HepG2 (cell line): Measurements from ENCODE around the gene SPOPL. TPM values are rescaled to one million over a fixed set of nuclear protein-coding genes. Genes with fewer than 3 reads are reported as not detected.
A peak's percentile ranks its signal among the peaks of the same experiment; 100 is the strongest.

Source experiments
- ATAC-seq: fragments of 200-7000 bp; cut with Tn5 transposase; 3 replicates; pipeline ENCODE4 v1.9.1; 2020; ENCODE audit warnings: mild to moderate bottlenecking, moderate library complexity
- BruUV-seq: library from RNA; stranded (reverse); fragments of 400-500 nt; replicated peaks from 2 replicates; lab custom pipeline; 2021; lab: Mats Ljungman, UMichigan
- CTCF ChIA-PET: fragments of 300-600 bp; formaldehyde crosslinking; extraction: SDS; loops from one replicate; lab custom pipeline; 2021; ENCODE audit warnings: low total read pairs, inconsistent platforms, low intra/inter-chr PET ratio; lab: Yijun Ruan, JAX
- POLR2A ChIA-PET: fragments of 350-600 bp; sonication (Branson Sonifier 250); formaldehyde crosslinking; loops from one replicate; lab custom pipeline; 2020; ENCODE audit warnings: antibody characterized with exemption, inconsistent platforms; lab: Yijun Ruan, JAX
- DNase-seq: peaks from one replicate; pipeline ENCODE4 v3.0.0-alpha.2; 2015; ENCODE audit warnings: low spot score
- FAIRE-seq: peaks from 3 replicates; lab custom pipeline; 2011; peaks lifted over from hg19 to GRCh38; lab: Jason Lieb, UNC
- H2AFZ ChIP-seq: one replicate; pipeline ENCODE4 v1.6.1; 2011; ENCODE audit warnings: low read length, inconsistent platforms
- H3K27ac ChIP-seq: fragments of 300-600 bp; 3 replicates; pipeline ENCODE4 v1.8.0; 2011; ENCODE audit warnings: mixed run types, mild to moderate bottlenecking, mixed read lengths, low read length, inconsistent platforms; ENCODE audit not compliant: insufficient read depth; ENCODE audit errors: extremely low read length
- H3K27me3 ChIP-seq, 2 experiments: fragments of 200-600 bp in 1 of 2; 2 replicates in 1 of 2; 3 replicates in 1 of 2; pipeline versions ENCODE4 v1.6.0 to v1.8.0; 2011; ENCODE audit warnings: low read length in 2 of 2, mild to moderate bottlenecking in 2 of 2, moderate library complexity in 2 of 2, inconsistent platforms in 1 of 2; ENCODE audit not compliant: insufficient read depth in 2 of 2, control insufficient read depth in 1 of 2
- H3K36me3 ChIP-seq, 2 experiments: fragments of 200-600 bp in 1 of 2; replicated peaks in 1 of 2; 2 replicates in 1 of 2; 3 replicates in 1 of 2; pipeline versions ENCODE4 v1.5.1 to v1.8.0; 2011; ENCODE audit warnings: low read length in 2 of 2, inconsistent platforms in 1 of 2; ENCODE audit not compliant: insufficient read depth in 2 of 2, control insufficient read depth in 1 of 2
- H3K4me1 ChIP-seq: 2 replicates; pipeline ENCODE4 v1.5.1; 2012; ENCODE audit warnings: low read length, inconsistent platforms; ENCODE audit not compliant: insufficient read depth
- H3K4me2 ChIP-seq: 2 replicates; pipeline ENCODE4 v1.6.0; 2011; ENCODE audit warnings: low read depth, low read length, inconsistent platforms
- H3K4me3 ChIP-seq, 3 experiments: fragments of 200-600 bp in 1 of 3; sonication (generic), shearing (Covaris generic) in 1 of 3; replicated peaks in 1 of 3; 2 replicates each; pipeline ENCODE4 v1.5.1; 2011 to 2016; ENCODE audit warnings: low read length in 3 of 3, inconsistent platforms in 2 of 3, low read depth in 2 of 3, mild to moderate bottlenecking in 2 of 3, control low read depth in 1 of 3, mixed read lengths in 1 of 3; ENCODE audit not compliant: insufficient read depth in 1 of 3
- H3K79me2 ChIP-seq: one replicate; pipeline ENCODE4 v1.6.1; 2011; ENCODE audit warnings: low read length, inconsistent platforms; ENCODE audit not compliant: insufficient read depth
- H3K9ac ChIP-seq: 2 replicates; pipeline ENCODE4 v1.6.0; 2011; ENCODE audit warnings: mild to moderate bottlenecking, low read depth, low read length, inconsistent platforms; ENCODE audit not compliant: insufficient read depth
- H3K9me3 ChIP-seq: 2 replicates; pipeline ENCODE4 v1.5.1; 2012; ENCODE audit warnings: mild to moderate bottlenecking, low read length
- H4K20me1 ChIP-seq: 2 replicates; pipeline ENCODE4 v1.6.0; 2011; ENCODE audit warnings: inconsistent platforms, mild to moderate bottlenecking, low read length, moderate library complexity; ENCODE audit not compliant: insufficient read depth
- ATF3 ChIP-seq: sonication (generic); formaldehyde crosslinking; IDR thresholded peaks from 2 replicates; pipeline ENCODE4 v1.4.0; 2020; ENCODE audit warnings: missing genetic modification reagents
- CENPX ChIP-seq: sonication (generic); formaldehyde crosslinking; IDR thresholded peaks from 2 replicates; pipeline ENCODE4 v1.9.0; 2021; ENCODE audit warnings: mild to moderate bottlenecking, missing genetic modification reagents, moderate library complexity
- FOXK2 ChIP-seq: fragments of 450-650 bp; IDR thresholded peaks from 2 replicates; pipeline ENCODE4 v1.6.1; 2016
- IRF2 ChIP-seq: IDR thresholded peaks from 2 replicates; pipeline ENCODE4 v1.6.1; 2018; ENCODE audit warnings: missing genetic modification reagents, missing compliant biosample characterization
- KDM6A ChIP-seq: IDR thresholded peaks from 2 replicates; pipeline ENCODE4 v1.6.1; 2016; ENCODE audit warnings: low read depth
- MAFF ChIP-seq: IDR thresholded peaks from 2 replicates; pipeline ENCODE4 v1.6.1; 2011; ENCODE audit warnings: low read depth, low read length, improper control_type of control experiment
- MAFK ChIP-seq, 2 experiments: IDR thresholded peaks in 1 of 2; conservative IDR thresholded peaks in 1 of 2; 2 replicates each; pipeline ENCODE4 v1.6.1; 2011; ENCODE audit warnings: improper control_type of control experiment in 2 of 2, low read length in 2 of 2
- NFE2 ChIP-seq: sonication (generic); formaldehyde crosslinking; IDR thresholded peaks from 2 replicates; pipeline ENCODE4 v1.4.0; 2020; ENCODE audit warnings: missing genetic modification reagents
- SMAD1 ChIP-seq: sonication (generic); formaldehyde crosslinking; IDR thresholded peaks from 2 replicates; pipeline ENCODE4 v1.4.0; 2020; ENCODE audit warnings: missing genetic modification reagents, low read depth, mild to moderate bottlenecking, borderline replicate concordance
- THAP7 ChIP-seq: sonication (generic); formaldehyde crosslinking; IDR thresholded peaks from 2 replicates; pipeline ENCODE4 v1.8.1; 2023; ENCODE audit warnings: mild to moderate bottlenecking, missing genetic modification reagents
- ZFY ChIP-seq: sonication (generic); formaldehyde crosslinking; IDR thresholded peaks from 2 replicates; pipeline ENCODE4 v1.4.0; 2020; ENCODE audit warnings: missing genetic modification reagents
- ZNF333 ChIP-seq: sonication (generic); formaldehyde crosslinking; IDR thresholded peaks from 2 replicates; pipeline ENCODE4 v1.4.0; 2020; ENCODE audit warnings: mild to moderate bottlenecking, missing genetic modification reagents, borderline replicate concordance
- ZNF383 ChIP-seq: sonication (generic); formaldehyde crosslinking; IDR thresholded peaks from 2 replicates; pipeline ENCODE4 v1.4.0; 2020; ENCODE audit warnings: missing genetic modification reagents, mild to moderate bottlenecking, borderline replicate concordance
- ZNF414 ChIP-seq: sonication (generic); formaldehyde crosslinking; IDR thresholded peaks from 2 replicates; pipeline ENCODE4 v1.5.0; 2020; ENCODE audit warnings: missing genetic modification reagents
- WGBS: methylation state at CpG from one replicate; pipeline ENCODE4 v1.1.6; 2017; ENCODE audit warnings: low lambda C conversion rate; 5-methylcytosine and 5-hydroxymethylcytosine counted together
- in situ Hi-C: cut with HindIII; loops from 2 replicates; pipeline ENCODE4 v1.10.0; 2017; ENCODE audit warnings: low pct_unique_long_range_greater_than_20kb; ENCODE audit not compliant: extremely low pct_ligation_motif_present
- intact Hi-C: fragments of 100-400 bp; cut with micrococcal nuclease; formaldehyde crosslinking; loops from one replicate; pipeline ENCODE4 v1.10.0; 2022; ENCODE audit not compliant: unreplicated experiment
- polyA plus RNA-seq, 8 experiments: library from polyadenylated mRNA; depleted of rRNA in 3 of 8; stranded (reverse) in 7 of 8; unstranded in 1 of 8; fragments of >200 nt; fragmentation: Illumina TruSeq in 4 of 8; extraction: Trizol in 4 of 8; gene quantifications; 2 replicates each; pipeline versions ENCODE4 v1.2.1 to v1.2.3, GENCODE V29; 2011 to 2016; ENCODE audit warnings: low read depth in 4 of 8, missing spikeins in 1 of 8, mixed read lengths in 1 of 8; ENCODE audit not compliant: insufficient read depth in 1 of 8
- total RNA-seq, 5 experiments: library from RNA; depleted of rRNA; stranded (reverse); fragments of >200 nt; fragmentation: Illumina TruSeq; extraction: Trizol; gene quantifications; 2 replicates each; pipeline ENCODE4 v1.2.3, GENCODE V29; 2016; ENCODE audit warnings: low read depth in 1 of 5

SPOPL gene
- total and polyA plus RNA-seq, 2 of the 13 experiments (the other 11 are each of a cell fraction or from before 2014, with no cell fraction given), result 12.6 to 51.6 TPM

GRCh38 chr2:138536302-138536701 is 34.7 kb downstream of the SPOPL start:
- 96% methylated on average over 2 of the region's 2 CpGs for WGBS
- Histone ChIP-seq H3K79me2 (peaks cover 73% of the 10 kb centered on the region), H3K9ac (no peak overlapping the region), H3K9me3 (peaks cover 5% of the 10 kb centered on the region; the same call in 1 of the 2 replicates), H3K4me2 (no peak overlapping the region), H3K27me3 (no peaks in the 10 kb centered on the region), H3K36me3 (peaks cover 0 to 10% of the 10 kb centered on the region in 2 experiments; a peak in 2 of 5 replicates), H3K27ac (no peak overlapping the region), H3K4me3 (no peak overlapping the region), H4K20me1 (no peaks in the 10 kb centered on the region), H2AFZ (no peak overlapping the region), H3K4me1 (peaks cover 6% of the 10 kb centered on the region; the same call in 1 of the 2 replicates)
- intact Hi-C loops, result no loop called here
- TF ChIP-seq THAP7 (no peak), MAFF (0 out of 2 replicates have a peak, but pooled peaks have one; percentile 20), MAFK (conservative IDR thresholded peaks at IDR 0.05 in 1 of 2, IDR thresholded peaks at IDR 0.05 in 1 of 2; ENCODE audit: low read length in 2 of 2) (peak in 1 of 2 experiments; percentile 51; a peak in 2 of 4 replicates)
- no TSS peak for BruUV-seq
- POLR2A ChIA-PET, result no interaction called here
- no peak for DNase-seq
- no peak for ATAC-seq
- CTCF ChIA-PET, result no interaction called here
- FAIRE-seq, result no peak
- in situ Hi-C loops, result no loop called here

GRCh38 chr2:138536740-138537139 is 35.2 kb downstream of the SPOPL start:
- Histone ChIP-seq H3K27ac (no peak overlapping the region), H3K9me3 (peaks cover 5% of the 10 kb centered on the region; the same call in 1 of the 2 replicates), H3K9ac (no peak overlapping the region), H4K20me1 (no peaks in the 10 kb centered on the region), H2AFZ (no peak overlapping the region), H3K4me1 (peaks cover 6% of the 10 kb centered on the region; the same call in 1 of the 2 replicates), H3K36me3 (peaks cover 0 to 10% of the 10 kb centered on the region in 2 experiments; a peak in 2 of 5 replicates), H3K4me3 (no peak overlapping the region), H3K27me3 (no peaks in the 10 kb centered on the region), H3K79me2 (peaks cover 69% of the 10 kb centered on the region), H3K4me2 (no peak overlapping the region)
- POLR2A ChIA-PET, result no interaction called here
- in situ Hi-C loops (no loop called here), intact Hi-C loops (no loop called here)
- TF ChIP-seq KDM6A (no peak), NFE2 (CRISPR knock-in tag) (no peak), ZNF414 (CRISPR knock-in tag) (no peak), CENPX (no peak), SMAD1 (CRISPR knock-in tag) (no peak), ATF3 (no peak), IRF2 (no peak), ZFY (CRISPR knock-in tag) (no peak), FOXK2 (no peak), ZNF383 (CRISPR knock-in tag) (no peak), ZNF333 (CRISPR knock-in tag) (no peak)
- WGBS, result 100% methylated on average over 2 of the region's 2 CpGs
- FAIRE-seq (no peak), ATAC-seq (no peak), DNase-seq (no peak)
- CTCF ChIA-PET, result no interaction called here
- no TSS peak for BruUV-seq
